Osteoblast (primary cell): ENCODE measurements around the gene MIAT. TPM values are rescaled to one million over a fixed set of nuclear protein-coding genes. Genes with fewer than 3 reads are reported as not detected.
A peak's percentile ranks its signal among the peaks of the same experiment; 100 is the strongest.

Source experiments
- DNase-seq: peaks from one replicate; pipeline ENCODE4 v3.0.0; 2011; ENCODE audit warnings: low spot score, mixed read lengths; ENCODE audit not compliant: insufficient read length; ENCODE audit errors: missing footprints
- H2AFZ ChIP-seq: 2 replicates; pipeline ENCODE4 v1.6.0; 2011; ENCODE audit warnings: mild to moderate bottlenecking, low read length
- H3K27ac ChIP-seq: 2 replicates; pipeline ENCODE4 v1.5.1; 2011; ENCODE audit warnings: mild to moderate bottlenecking, low read depth, low read length, moderate library complexity
- H3K27me3 ChIP-seq: 2 replicates; pipeline ENCODE4 v1.6.0; 2012; ENCODE audit warnings: mild to moderate bottlenecking, control low read depth, inconsistent platforms, low read length, moderate library complexity; ENCODE audit not compliant: insufficient read depth
- H3K36me3 ChIP-seq: 2 replicates; pipeline ENCODE4 v1.5.1; 2011; ENCODE audit warnings: mild to moderate bottlenecking, low read length, control low read depth, moderate library complexity; ENCODE audit not compliant: insufficient read depth
- H3K4me1 ChIP-seq: 2 replicates; pipeline ENCODE4 v1.5.1; 2011; ENCODE audit warnings: mild to moderate bottlenecking, low read length, control low read depth, moderate library complexity; ENCODE audit not compliant: insufficient read depth
- H3K4me2 ChIP-seq: 2 replicates; pipeline ENCODE4 v1.6.0; 2011; ENCODE audit warnings: mild to moderate bottlenecking, low read length; ENCODE audit not compliant: insufficient read depth
- H3K4me3 ChIP-seq: fragments of 200-600 bp; sonication (generic); 3 replicates; pipeline ENCODE4 v1.5.1; 2012; ENCODE audit warnings: mild to moderate bottlenecking, low read length, inconsistent platforms; ENCODE audit not compliant: insufficient read depth
- H3K79me2 ChIP-seq: 2 replicates; pipeline ENCODE4 v1.6.0; 2012; ENCODE audit warnings: mild to moderate bottlenecking, low read length, control low read depth, inconsistent platforms; ENCODE audit not compliant: insufficient read depth
- H3K9me3 ChIP-seq: 2 replicates; pipeline ENCODE4 v1.5.1; 2011; ENCODE audit warnings: low read depth, low read length, control low read depth
- H4K20me1 ChIP-seq: 2 replicates; pipeline ENCODE4 v1.6.0; 2012; ENCODE audit warnings: mild to moderate bottlenecking, low read length, control low read depth; ENCODE audit not compliant: insufficient read depth
- CTCF ChIP-seq: IDR thresholded peaks from 2 replicates; pipeline ENCODE4 v1.5.1; 2011; ENCODE audit warnings: mild to moderate bottlenecking, low read depth, low read length, moderate library complexity; ENCODE audit errors: extremely low read depth
- small RNA-seq: library from RNA; depleted of rRNA; stranded (forward); fragments of <200 nt; gene quantifications from one replicate; pipeline ENCODE3, GENCODE V24; 2012
- total RNA-seq: library from RNA; depleted of rRNA; stranded (reverse); fragments of >200 nt; gene quantifications from 2 replicates; pipeline ENCODE4 v1.2.3, GENCODE V29; 2012

The MIAT gene
- total RNA-seq, 1 donor: 1.8 TPM

- no peak overlapping the region for H2AFZ ChIP-seq
- H3K27ac ChIP-seq: peak overlapping the region; percentile 40
- no peaks in the 10 kb centered on the region for H3K27me3 ChIP-seq
- peaks cover 34% of the 10 kb centered on the region for H3K4me1 ChIP-seq
- peak; percentile 87 for DNase-seq
- H3K4me3 ChIP-seq: no peak overlapping the region
- no peaks in the 10 kb centered on the region for H3K9me3 ChIP-seq
- no peak for TF ChIP-seq CTCF
- H3K4me2 ChIP-seq: peak overlapping the region; percentile 0
- H4K20me1 ChIP-seq: no peaks in the 10 kb centered on the region
- no peaks in the 10 kb centered on the region for H3K36me3 ChIP-seq
- H3K79me2 ChIP-seq: no peaks in the 10 kb centered on the region
Observed at GRCh38 chr22:26718905-26719304, 61.5 kb downstream of the MIAT start.

GRCh38 chr22:26722159-26722558 is 64.8 kb downstream of the MIAT start:
- peak; percentile 88 for DNase-seq
- Histone ChIP-seq H3K36me3 (no peaks in the 10 kb centered on the region), H3K4me2 (peak overlapping the region; percentile 39), H3K27ac (peak overlapping the region; percentile 76), H3K4me1 (peaks cover 33% of the 10 kb centered on the region), H3K27me3 (no peaks in the 10 kb centered on the region), H3K4me3 (peak overlapping the region; percentile 10), H3K79me2 (no peaks in the 10 kb centered on the region), H3K9me3 (no peaks in the 10 kb centered on the region), H4K20me1 (no peaks in the 10 kb centered on the region), H2AFZ (no peak overlapping the region)
- no peak for TF ChIP-seq CTCF

GRCh38 chr22:26724414-26724813 is 67.0 kb downstream of the MIAT start:
- TF ChIP-seq CTCF: no peak
- no peak overlapping the region for H2AFZ ChIP-seq
- H3K4me1 ChIP-seq: peaks cover 23% of the 10 kb centered on the region
- no peaks in the 10 kb centered on the region for H3K36me3 ChIP-seq
- no peaks in the 10 kb centered on the region for H4K20me1 ChIP-seq
- H3K27ac ChIP-seq: no peak overlapping the region
- no peak overlapping the region for H3K4me2 ChIP-seq
- H3K27me3 ChIP-seq: no peaks in the 10 kb centered on the region
- DNase-seq: no peak
- H3K9me3 ChIP-seq: no peaks in the 10 kb centered on the region
- no peaks in the 10 kb centered on the region for H3K79me2 ChIP-seq
- H3K4me3 ChIP-seq: no peak overlapping the region

- H3K27ac ChIP-seq: no peak overlapping the region
- TF ChIP-seq CTCF: no peak
- no peaks in the 10 kb centered on the region for H3K9me3 ChIP-seq
- H3K79me2 ChIP-seq: no peaks in the 10 kb centered on the region
- no peak overlapping the region for H3K4me2 ChIP-seq
- no peak overlapping the region for H2AFZ ChIP-seq
- H3K4me3 ChIP-seq: no peak overlapping the region
- H3K27me3 ChIP-seq: no peaks in the 10 kb centered on the region
- no peaks in the 10 kb centered on the region for H3K36me3 ChIP-seq
- no peak for DNase-seq
- H3K4me1 ChIP-seq: peaks cover 22% of the 10 kb centered on the region
- no peaks in the 10 kb centered on the region for H4K20me1 ChIP-seq
Observed at GRCh38 chr22:26725012-26725676, 67.8 kb downstream of the MIAT start.

Small RNA genes within 50 kb of the gene (small RNA-seq; reads per million reads assigned to genes)
- gene RF01874: not detected

Other genes starting within 250 kb of the MIAT start
- gene ASPHD2, start 228.3 kb upstream of the MIAT start, total RNA-seq: 3.2 and 6.2 TPM in 2 replicates
- 47.4 and 47.7 TPM in 2 replicates for gene HPS4, start 173.8 kb upstream of the MIAT start, total RNA-seq
- 9.7 and 11.2 TPM in 2 replicates for gene SRRD, start 173.7 kb upstream of the MIAT start, total RNA-seq
- gene TFIP11, start 145.1 kb upstream of the MIAT start, total RNA-seq: 34.7 and 41.0 TPM in 2 replicates
- gene TPST2, start 67.5 kb upstream of the MIAT start, total RNA-seq: 98.4 and 100 TPM in 2 replicates
- not detected in 2 replicates for gene CRYBB1, start 39.6 kb upstream of the MIAT start, total RNA-seq
- not detected in 2 replicates for gene CRYBA4, start 35.6 kb upstream of the MIAT start, total RNA-seq